ENCODE measurements around the gene SH3D19.
"Not testable (repeated sequence)": the region's sequence is repeated elsewhere in the genome, so short reads cannot be mapped to it uniquely, and the experiment has no call there.

SH3D19 gene

GRCh38 chr4:151256134-151256533, 69.3 kb downstream of the SH3D19 start:
- no peaks in the 10 kb centered on the region for H3K79me2 ChIP-seq (ENCODE audit: insufficient read depth, low read length)
- H3K27me3 ChIP-seq (ENCODE audit: insufficient read depth, low read length, poor library complexity, severe bottlenecking) = no peaks in the 10 kb centered on the region
- no peaks in the 10 kb centered on the region for H3K9me3 ChIP-seq (ENCODE audit: insufficient read depth, low read depth, low read length)
- no peak overlapping the region for H2AFZ ChIP-seq (ENCODE audit: low read length)
- TF ChIP-seq EZH2phosphoT487 (IDR thresholded peaks at IDR 0.05; ENCODE audit: borderline replicate concordance) = no peak
- no peak for TF ChIP-seq CTCF (conservative IDR thresholded peaks at IDR 0.05; ENCODE audit: low read length)
- no peak overlapping the region for H3K4me2 ChIP-seq (ENCODE audit: low read depth, low read length, poor library complexity, severe bottlenecking)
- no peak overlapping the region for H3K4me3 ChIP-seq (ENCODE audit: low read length, poor library complexity, severe bottlenecking)
- H3K9ac ChIP-seq (ENCODE audit: low read depth, low read length, poor library complexity, severe bottlenecking) = no peak overlapping the region
- no peaks in the 10 kb centered on the region for H3K4me1 ChIP-seq (ENCODE audit: insufficient read depth, low read length, poor library complexity, severe bottlenecking)
- H3K36me3 ChIP-seq (ENCODE audit: insufficient read depth, low read length) = no peaks in the 10 kb centered on the region
- no peaks in the 10 kb centered on the region for H4K20me1 ChIP-seq (ENCODE audit: insufficient read depth, low read length, poor library complexity, severe bottlenecking)
- no peaks in the 10 kb centered on the region for H3K9me2 ChIP-seq (replicated peaks; ENCODE audit: low read depth, low read length)
- H3F3A ChIP-seq (ENCODE audit: low read depth) = no peaks in the 10 kb centered on the region

GRCh38 chr4:151255680-151256079, 69.7 kb downstream of the SH3D19 start:
- not testable (repeated sequence) for H3K36me3 ChIP-seq (ENCODE audit: insufficient read depth, low read length); H3K27me3 ChIP-seq (ENCODE audit: insufficient read depth, low read length, poor library complexity, severe bottlenecking); H3F3A ChIP-seq (ENCODE audit: low read depth); H2AFZ ChIP-seq (ENCODE audit: low read length); H3K9me3 ChIP-seq (ENCODE audit: insufficient read depth, low read depth, low read length); H3K4me1 ChIP-seq (ENCODE audit: insufficient read depth, low read length, poor library complexity, severe bottlenecking); H3K9ac ChIP-seq (ENCODE audit: low read depth, low read length, poor library complexity, severe bottlenecking); H3K79me2 ChIP-seq (ENCODE audit: insufficient read depth, low read length); H3K4me2 ChIP-seq (ENCODE audit: low read depth, low read length, poor library complexity, severe bottlenecking); H3K4me3 ChIP-seq (ENCODE audit: low read length, poor library complexity, severe bottlenecking); H3K9me2 ChIP-seq (replicated peaks; ENCODE audit: low read depth, low read length); H4K20me1 ChIP-seq (ENCODE audit: insufficient read depth, low read length, poor library complexity, severe bottlenecking)

- H3K4me3 ChIP-seq (ENCODE audit: low read length, poor library complexity, severe bottlenecking); H2AFZ ChIP-seq (ENCODE audit: low read length); H4K20me1 ChIP-seq (ENCODE audit: insufficient read depth, low read length, poor library complexity, severe bottlenecking); H3K79me2 ChIP-seq (ENCODE audit: insufficient read depth, low read length); H3K4me2 ChIP-seq (ENCODE audit: low read depth, low read length, poor library complexity, severe bottlenecking); H3K9me3 ChIP-seq (ENCODE audit: insufficient read depth, low read depth, low read length); H3K9me2 ChIP-seq (replicated peaks; ENCODE audit: low read depth, low read length); H3K27me3 ChIP-seq (ENCODE audit: insufficient read depth, low read length, poor library complexity, severe bottlenecking); H3K9ac ChIP-seq (ENCODE audit: low read depth, low read length, poor library complexity, severe bottlenecking); H3K36me3 ChIP-seq (ENCODE audit: insufficient read depth, low read length); H3F3A ChIP-seq (ENCODE audit: low read depth); H3K4me1 ChIP-seq (ENCODE audit: insufficient read depth, low read length, poor library complexity, severe bottlenecking): not testable (repeated sequence)
Observed at GRCh38 chr4:151255226-151255625, 70.2 kb downstream of the SH3D19 start.

- Histone ChIP-seq H3K9me2 (replicated peaks; ENCODE audit: low read depth, low read length) (no peaks in the 10 kb centered on the region), H3K4me3 (ENCODE audit: low read length, poor library complexity, severe bottlenecking) (no peak overlapping the region), H3F3A (ENCODE audit: low read depth) (no peaks in the 10 kb centered on the region), H3K9me3 (ENCODE audit: insufficient read depth, low read depth, low read length) (no peaks in the 10 kb centered on the region), H3K4me1 (ENCODE audit: insufficient read depth, low read length, poor library complexity, severe bottlenecking) (no peaks in the 10 kb centered on the region), H3K36me3 (ENCODE audit: insufficient read depth, low read length) (no peaks in the 10 kb centered on the region), H3K79me2 (ENCODE audit: insufficient read depth, low read length) (no peaks in the 10 kb centered on the region), H4K20me1 (ENCODE audit: insufficient read depth, low read length, poor library complexity, severe bottlenecking) (no peaks in the 10 kb centered on the region), H2AFZ (ENCODE audit: low read length) (no peak overlapping the region), H3K4me2 (ENCODE audit: low read depth, low read length, poor library complexity, severe bottlenecking) (no peak overlapping the region), H3K27me3 (ENCODE audit: insufficient read depth, low read length, poor library complexity, severe bottlenecking) (no peaks in the 10 kb centered on the region), H3K9ac (ENCODE audit: low read depth, low read length, poor library complexity, severe bottlenecking) (no peak overlapping the region)
- TF ChIP-seq EZH2phosphoT487 (IDR thresholded peaks at IDR 0.05; ENCODE audit: borderline replicate concordance) (no peak), CTCF (conservative IDR thresholded peaks at IDR 0.05; ENCODE audit: low read length) (no peak)
Observed at GRCh38 chr4:151251603-151252304, 73.7 kb downstream of the SH3D19 start.

Measured in Loucy (cell line).